MM.1S (cell line): ENCODE results near the gene ADRB1.

Experiments
- CTCF ChIP-seq: fragments of 300-600 bp; sonication (generic); IDR thresholded peaks from 2 replicates; pipeline ENCODE4 v1.5.1; 2016; ENCODE audit warnings: antibody characterized with exemption, low read length, mixed read lengths
- EZH2 ChIP-seq: fragments of 300-600 bp; sonication (generic); optimal IDR thresholded peaks from 2 replicates; pipeline ENCODE3; 2017; ENCODE audit warnings: low read depth, mild to moderate bottlenecking, antibody characterized with exemption, low read length, mixed read lengths

DNA sequence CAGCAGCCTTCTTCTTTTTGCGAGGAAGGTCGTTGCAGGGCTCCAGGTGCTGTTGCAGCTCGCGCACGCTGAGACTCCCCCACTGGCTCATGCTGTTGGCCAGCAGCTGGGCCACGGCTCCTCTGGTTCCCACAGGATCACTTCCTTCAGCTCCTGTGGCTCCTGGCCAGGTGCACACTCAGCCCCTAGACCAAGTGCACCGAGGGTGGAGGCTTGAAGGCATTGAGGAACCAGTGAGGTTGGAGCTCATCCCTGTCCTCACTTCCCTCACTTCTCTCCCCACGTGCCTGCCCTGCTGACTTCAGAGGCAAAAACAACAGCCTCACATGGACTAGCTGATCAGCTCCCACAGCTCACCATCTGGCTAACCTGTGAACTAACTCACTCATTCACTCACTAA, 46.2 kb upstream of the ADRB1 start:
- TF ChIP-seq CTCF (no peak), EZH2 (no peak)
